IMR-90 (cell line): ENCODE measurements around the gene GCK. TPM values are rescaled to one million over a fixed set of nuclear protein-coding genes. Genes with fewer than 3 reads are reported as not detected.
A peak's percentile ranks its signal among the peaks of the same experiment; 100 is the strongest.

Source experiments
- ATAC-seq: fragments of 200-7000 bp; cut with Tn5 transposase; 2 replicates; pipeline ENCODE4 v1.9.1; 2020; ENCODE audit warnings: low read depth, mild to moderate bottlenecking, moderate library complexity
- BruUV-seq: library from RNA; stranded (reverse); fragments of 400-500 nt; replicated peaks from 2 replicates; lab custom pipeline; 2021; lab: Mats Ljungman, UMichigan
- CTCF ChIA-PET: fragments of 300-600 bp; formaldehyde crosslinking; extraction: SDS; loops from one replicate; lab custom pipeline; 2021; ENCODE audit warnings: antibody characterized with exemption; lab: Yijun Ruan, JAX
- POLR2A ChIA-PET: fragments of 300-600 bp; sonication (Branson Sonifier 250); formaldehyde crosslinking; loops from one replicate; lab custom pipeline; 2022; ENCODE audit warnings: antibody characterized with exemption; ENCODE audit not compliant: unreplicated experiment; lab: Charles Lee
- DNase-seq: peaks from one replicate; pipeline ENCODE4 v3.0.0; 2013
- H2AFZ ChIP-seq: replicated peaks from 2 replicates; pipeline ENCODE3; 2013; ENCODE audit warnings: low read length, mild to moderate bottlenecking; ENCODE audit not compliant: poor library complexity
- H2AK5ac ChIP-seq: 2 replicates; pipeline ENCODE4 v1.6.1; 2013; ENCODE audit warnings: low read depth, low read length, inconsistent platforms
- H2AK9ac ChIP-seq: replicated peaks from 2 replicates; pipeline ENCODE3; 2013; ENCODE audit warnings: mild to moderate bottlenecking, low read depth, low read length, moderate library complexity; ENCODE audit not compliant: poor library complexity
- H2BK120ac ChIP-seq: 2 replicates; pipeline ENCODE4 v1.6.1; 2013; ENCODE audit warnings: low read depth, low read length, inconsistent platforms
- H2BK15ac ChIP-seq: 3 replicates; pipeline ENCODE4 v1.6.1; 2013; ENCODE audit warnings: low read depth, low read length, inconsistent platforms
- H2BK20ac ChIP-seq: 2 replicates; pipeline ENCODE4 v1.6.1; 2013; ENCODE audit warnings: low read depth, mild to moderate bottlenecking, inconsistent platforms, low read length, moderate library complexity
- H2BK5ac ChIP-seq: 2 replicates; pipeline ENCODE4 v1.6.1; 2013; ENCODE audit warnings: mild to moderate bottlenecking, low read depth, low read length, inconsistent platforms; ENCODE audit not compliant: poor library complexity, severe bottlenecking
- H3K14ac ChIP-seq: replicated peaks from 2 replicates; pipeline ENCODE4 v1.6.1; 2013; ENCODE audit warnings: low read depth, low read length, inconsistent platforms
- H3K18ac ChIP-seq: 2 replicates; pipeline ENCODE4 v1.6.1; 2013; ENCODE audit warnings: low read depth, low read length, control low read depth
- H3K23ac ChIP-seq: 2 replicates; pipeline ENCODE4 v1.6.1; 2013; ENCODE audit warnings: low read depth, low read length, inconsistent platforms
- H3K27ac ChIP-seq: 2 replicates; pipeline ENCODE4 v1.5.1; 2013; ENCODE audit warnings: mild to moderate bottlenecking, control low read depth, low read length; ENCODE audit not compliant: insufficient read depth
- H3K27me3 ChIP-seq: 2 replicates; pipeline ENCODE4 v1.6.1; 2013; ENCODE audit warnings: low read length; ENCODE audit not compliant: control insufficient read depth, insufficient read depth
- H3K36me3 ChIP-seq: 2 replicates; pipeline ENCODE4 v1.6.1; 2013; ENCODE audit warnings: low read length, mixed read lengths; ENCODE audit not compliant: control insufficient read depth, insufficient read depth
- H3K4ac ChIP-seq: 2 replicates; pipeline ENCODE4 v1.6.1; 2013; ENCODE audit warnings: low read depth, low read length, inconsistent platforms
- H3K4me1 ChIP-seq: 2 replicates; pipeline ENCODE4 v1.6.1; 2013; ENCODE audit warnings: low read length, mixed read lengths; ENCODE audit not compliant: control insufficient read depth, insufficient read depth
- H3K4me2 ChIP-seq: 2 replicates; pipeline ENCODE4 v1.6.1; 2013; ENCODE audit warnings: low read depth, mild to moderate bottlenecking, control low read depth, low read length, moderate library complexity
- H3K4me3 ChIP-seq: 2 replicates; pipeline ENCODE4 v1.5.1; 2013; ENCODE audit warnings: low read depth, mild to moderate bottlenecking, control low read depth, low read length, moderate library complexity; ENCODE audit not compliant: insufficient read depth
- H3K56ac ChIP-seq: 2 replicates; pipeline ENCODE4 v1.6.1; 2013; ENCODE audit warnings: low read length, inconsistent platforms; ENCODE audit not compliant: insufficient read depth; ENCODE audit errors: extremely low read depth
- H3K79me1 ChIP-seq, 2 experiments: 2 replicates each; pipeline ENCODE4 v1.6.1; 2013; ENCODE audit warnings: low read length in 2 of 2, inconsistent platforms in 1 of 2, low read depth in 1 of 2
- H3K9ac ChIP-seq: 2 replicates; pipeline ENCODE4 v1.6.1; 2013; ENCODE audit warnings: low read depth, low read length, control low read depth
- H3K9me1 ChIP-seq: 2 replicates; pipeline ENCODE4 v1.6.1; 2013; ENCODE audit warnings: low read length, inconsistent platforms; ENCODE audit not compliant: insufficient read depth
- H3K9me3 ChIP-seq: 2 replicates; pipeline ENCODE4 v1.6.1; 2013; ENCODE audit warnings: low read length; ENCODE audit not compliant: control insufficient read depth, insufficient read depth
- H4K20me1 ChIP-seq: 2 replicates; pipeline ENCODE4 v1.6.1; 2013; ENCODE audit warnings: low read length, inconsistent platforms; ENCODE audit not compliant: insufficient read depth
- H4K5ac ChIP-seq: 2 replicates; pipeline ENCODE4 v1.6.1; 2013; ENCODE audit warnings: mild to moderate bottlenecking, low read depth, low read length, control low read depth
- H4K8ac ChIP-seq, 2 experiments: 2 replicates each; pipeline ENCODE4 v1.6.1; 2013; ENCODE audit warnings: low read depth in 2 of 2, low read length in 2 of 2, control low read depth in 1 of 2, inconsistent platforms in 1 of 2
- H4K91ac ChIP-seq: 2 replicates; pipeline ENCODE4 v1.6.1; 2013; ENCODE audit warnings: low read depth, low read length, inconsistent platforms; ENCODE audit not compliant: insufficient read depth
- MAFK ChIP-seq: IDR thresholded peaks from 2 replicates; pipeline ENCODE4 v1.6.1; 2012; ENCODE audit warnings: low read depth, low read length, improper control_type of control experiment
- POLR2A ChIP-seq: IDR thresholded peaks from 2 replicates; pipeline ENCODE4 v1.6.1; 2012; ENCODE audit warnings: mild to moderate bottlenecking, low read depth, low read length
- WGBS, 2 experiments: methylation state at CpG; one replicate each; pipeline versions ENCODE4 v1.1.5 to v1.1.7; 2013; ENCODE audit warnings: missing lambda C conversion rate in 2 of 2; ENCODE audit not compliant: insufficient read length in 1 of 2; ENCODE audit errors: extremely low coverage in 2 of 2; 5-methylcytosine and 5-hydroxymethylcytosine counted together
- dilution Hi-C: fragments of 300-500 bp; cut with HindIII; formaldehyde crosslinking; loops from one replicate; pipeline ENCODE4 v1.14.3; 2018; ENCODE audit warnings: low sequenced_read_pairs; ENCODE audit not compliant: unreplicated experiment
- in situ Hi-C: fragments of 300-500 bp; cut with MboI; formaldehyde crosslinking; loops from 3 replicates; pipeline ENCODE4 v1.14.3; 2019; ENCODE audit warnings: low sequenced_read_pairs, inconsistent platforms, mixed read lengths
- intact Hi-C: fragments of 100-400 bp; cut with micrococcal nuclease; formaldehyde crosslinking; loops from 2 replicates; pipeline ENCODE4 v1.10.0; 2022
- polyA plus RNA-seq, 3 experiments: library from polyadenylated mRNA; depleted of rRNA; stranded (reverse); fragments of >200 nt; gene quantifications; 2 replicates each; pipeline ENCODE4 v1.2.3, GENCODE V29; 2012; ENCODE audit warnings: low replicate concordance in 1 of 3
- total RNA-seq: library from RNA; depleted of rRNA; stranded (reverse); fragments of >200 nt; gene quantifications from 2 replicates; pipeline ENCODE4 v1.2.3, GENCODE V29; 2012

Gene GCK
- total and polyA plus RNA-seq, 2 of the 4 experiments (the other 2 are of a cell fraction) = 0.14 to 0.18 TPM

GRCh38 chr7:44187636-44188416 is 1.4 kb downstream of the GCK start:
- no peak overlapping the region for H4K8ac ChIP-seq
- peaks cover 6% of the 10 kb centered on the region for H3K9me3 ChIP-seq
- no peaks in the 10 kb centered on the region for H3K9me1 ChIP-seq
- H3K4me3 ChIP-seq = no peak overlapping the region
- H4K5ac ChIP-seq = no peak overlapping the region
- no peak overlapping the region for H2BK120ac ChIP-seq
- H3K27ac ChIP-seq = no peak overlapping the region
- no peak overlapping the region for H2AK9ac ChIP-seq
- no peaks in the 10 kb centered on the region for H4K20me1 ChIP-seq
- CTCF ChIA-PET = no interaction called here
- intact Hi-C loops (no loop called here), dilution Hi-C loops (no loop called here), in situ Hi-C loops (no loop called here)
- H2BK20ac ChIP-seq = no peak overlapping the region
- H2AFZ ChIP-seq = no peak overlapping the region
- no peak overlapping the region for H2BK15ac ChIP-seq
- H2BK5ac ChIP-seq = no peak overlapping the region
- DNase-seq = no peak
- no peak overlapping the region for H3K4ac ChIP-seq
- no peaks in the 10 kb centered on the region; a peak in 1 of 4 replicates for H3K79me1 ChIP-seq
- no peak overlapping the region for H3K18ac ChIP-seq
- POLR2A ChIA-PET = no interaction called here
- H3K23ac ChIP-seq = no peak overlapping the region
- H2AK5ac ChIP-seq = no peak overlapping the region
- H3K36me3 ChIP-seq = no peaks in the 10 kb centered on the region
- TF ChIP-seq POLR2A (no peak), MAFK (peak; percentile 41; the same call in 1 of the 2 replicates)
- peaks cover 17% of the 10 kb centered on the region for H3K27me3 ChIP-seq
- WGBS, 2 experiments = 50% methylated on average over 6 of the region's 9 CpGs; no CpG with 5 or more reads in 1 of the 2 experiments
- no peak overlapping the region for H3K9ac ChIP-seq
- ATAC-seq = no peak
- H3K56ac ChIP-seq = no peak overlapping the region
- no TSS peak for BruUV-seq
- no peak overlapping the region for H4K91ac ChIP-seq
- H3K14ac ChIP-seq = no peak overlapping the region
- H3K4me2 ChIP-seq = no peak overlapping the region
- peaks cover 2% of the 10 kb centered on the region for H3K4me1 ChIP-seq
